Measurements from ENCODE around the gene PACS1. TPM values are rescaled to one million over a fixed set of nuclear protein-coding genes. Genes with fewer than 3 reads are reported as not detected.

PACS1 gene
- total and polyA plus RNA-seq, 2 donors (not counting 1 experiment from before 2014, with no cell fraction given): 25.9 to 28.5 TPM

DNA sequence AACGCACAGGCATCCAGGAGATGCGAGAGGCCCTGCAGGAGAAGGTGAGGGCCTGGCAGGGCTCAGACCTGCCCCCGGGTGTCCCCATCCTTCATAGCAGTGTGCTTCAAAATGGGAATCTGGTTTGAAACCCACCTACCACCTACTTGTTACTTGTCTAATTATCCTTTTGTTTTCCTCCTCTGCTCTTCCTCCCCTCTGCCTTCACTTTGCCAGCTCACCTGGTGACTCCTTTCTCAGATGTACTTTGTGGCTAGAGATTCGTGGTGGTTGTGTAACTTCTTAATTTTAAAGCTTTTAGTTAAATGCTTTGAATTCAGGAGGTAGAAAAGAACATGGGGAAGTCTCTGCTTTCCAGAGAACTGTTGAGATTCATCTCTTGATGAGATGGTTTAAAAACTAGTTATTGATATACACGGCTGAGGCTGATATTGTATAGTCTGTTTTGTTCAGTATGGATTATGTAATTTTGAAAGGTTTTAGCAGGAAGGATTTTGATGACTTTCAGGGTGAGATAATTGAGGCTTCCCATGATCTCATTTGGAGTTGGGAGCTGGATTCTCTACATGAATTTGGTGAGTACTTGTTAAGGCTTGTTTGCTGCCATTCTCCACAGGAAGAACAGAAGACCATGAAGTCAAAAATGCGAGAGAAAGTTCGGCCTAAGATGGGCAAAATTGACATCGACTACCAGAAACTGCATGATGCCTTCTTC is 9.9 kb upstream of the PACS1 start:
- peaks cover 23% of the 10 kb centered on the region for H3K36me3 ChIP-seq (ENCODE audit: control insufficient read depth, insufficient read depth, low read length)
- no peak overlapping the region for H3K9ac ChIP-seq (ENCODE audit: insufficient read depth, low read length)
- no peaks in the 10 kb centered on the region for H3K9me3 ChIP-seq (ENCODE audit: control insufficient read depth, insufficient read depth, low read depth, low read length)
- H3K27me3 ChIP-seq (ENCODE audit: control insufficient read depth, insufficient read depth, low read length): no peaks in the 10 kb centered on the region
- no peaks in the 10 kb centered on the region for H3K4me1 ChIP-seq (ENCODE audit: control insufficient read depth, extremely low read depth, insufficient read depth, low read length)
- peaks cover 5% of the 10 kb centered on the region for H3K79me2 ChIP-seq (ENCODE audit: control insufficient read depth, insufficient read depth, low read length)
- no peak overlapping the region for H3K27ac ChIP-seq (ENCODE audit: insufficient read depth, low read length)
- H4K20me1 ChIP-seq (ENCODE audit: control insufficient read depth, extremely low read depth, insufficient read depth, low read length): no peaks in the 10 kb centered on the region
- H2AFZ ChIP-seq (ENCODE audit: low read length): no peak overlapping the region
- H3K4me2 ChIP-seq (ENCODE audit: extremely low read depth, insufficient read depth, low read length): no peak overlapping the region
- no peak overlapping the region for H3K4me3 ChIP-seq (replicated peaks in 1 of 4; ENCODE audit: control extremely low read depth in 1 of 4, insufficient read depth in 1 of 4, low read depth in 3 of 4, low read length in 4 of 4)
- TF ChIP-seq, protein P1, sequence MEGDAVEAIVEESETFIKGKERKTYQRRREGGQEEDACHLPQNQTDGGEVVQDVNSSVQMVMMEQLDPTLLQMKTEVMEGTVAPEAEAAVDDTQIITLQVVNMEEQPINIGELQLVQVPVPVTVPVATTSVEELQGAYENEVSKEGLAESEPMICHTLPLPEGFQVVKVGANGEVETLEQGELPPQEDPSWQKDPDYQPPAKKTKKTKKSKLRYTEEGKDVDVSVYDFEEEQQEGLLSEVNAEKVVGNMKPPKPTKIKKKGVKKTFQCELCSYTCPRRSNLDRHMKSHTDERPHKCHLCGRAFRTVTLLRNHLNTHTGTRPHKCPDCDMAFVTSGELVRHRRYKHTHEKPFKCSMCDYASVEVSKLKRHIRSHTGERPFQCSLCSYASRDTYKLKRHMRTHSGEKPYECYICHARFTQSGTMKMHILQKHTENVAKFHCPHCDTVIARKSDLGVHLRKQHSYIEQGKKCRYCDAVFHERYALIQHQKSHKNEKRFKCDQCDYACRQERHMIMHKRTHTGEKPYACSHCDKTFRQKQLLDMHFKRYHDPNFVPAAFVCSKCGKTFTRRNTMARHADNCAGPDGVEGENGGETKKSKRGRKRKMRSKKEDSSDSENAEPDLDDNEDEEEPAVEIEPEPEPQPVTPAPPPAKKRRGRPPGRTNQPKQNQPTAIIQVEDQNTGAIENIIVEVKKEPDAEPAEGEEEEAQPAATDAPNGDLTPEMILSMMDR (conservative IDR thresholded peaks at IDR 0.05 in 1 of 2, IDR thresholded peaks at IDR 0.05 in 1 of 2; ENCODE audit: low read depth in 1 of 2, low read length in 2 of 2): no peak
- TF ChIP-seq EZH2 (IDR thresholded peaks at IDR 0.05; ENCODE audit: low read length, missing control alignments): no peak
- no peak for DNase-seq (ENCODE audit: low read depth in 2 of 2)

DNA sequence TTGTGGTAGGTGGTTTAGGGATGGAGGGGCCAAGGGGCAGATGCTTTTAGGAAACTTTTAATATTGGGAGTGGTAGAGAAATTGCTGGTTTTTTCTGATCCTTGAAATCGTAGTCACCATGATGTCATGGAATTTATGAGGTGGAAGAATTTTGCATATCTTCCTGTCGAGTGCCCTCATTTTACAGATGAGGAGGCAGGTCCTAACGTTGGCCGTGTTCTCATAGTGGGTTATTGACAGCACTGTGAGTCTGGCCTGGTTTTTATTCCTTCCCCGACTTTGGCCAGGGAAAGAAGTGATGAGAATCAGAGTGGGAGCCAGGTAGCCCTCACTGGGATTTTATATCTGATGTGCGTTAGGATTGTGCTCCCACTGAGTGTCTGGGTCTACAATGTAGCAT is 8.8 kb upstream of the PACS1 start:
- Histone ChIP-seq H3K36me3 (ENCODE audit: control insufficient read depth, insufficient read depth, low read length) (peaks cover 19% of the 10 kb centered on the region), H3K4me2 (ENCODE audit: extremely low read depth, insufficient read depth, low read length) (no peak overlapping the region), H4K20me1 (ENCODE audit: control insufficient read depth, extremely low read depth, insufficient read depth, low read length) (peaks cover 2% of the 10 kb centered on the region), H3K9ac (ENCODE audit: insufficient read depth, low read length) (no peak overlapping the region), H3K27ac (ENCODE audit: insufficient read depth, low read length) (no peak overlapping the region), H3K79me2 (ENCODE audit: control insufficient read depth, insufficient read depth, low read length) (no peaks in the 10 kb centered on the region), H2AFZ (ENCODE audit: low read length) (no peak overlapping the region), H3K4me3 (replicated peaks in 1 of 4; ENCODE audit: control extremely low read depth in 1 of 4, insufficient read depth in 1 of 4, low read depth in 3 of 4, low read length in 4 of 4) (no peak overlapping the region), H3K27me3 (ENCODE audit: control insufficient read depth, insufficient read depth, low read length) (no peaks in the 10 kb centered on the region), H3K9me3 (ENCODE audit: control insufficient read depth, insufficient read depth, low read depth, low read length) (no peaks in the 10 kb centered on the region), H3K4me1 (ENCODE audit: control insufficient read depth, extremely low read depth, insufficient read depth, low read length) (no peaks in the 10 kb centered on the region)
- no peak for DNase-seq (ENCODE audit: low read depth in 2 of 2)
- no peak for TF ChIP-seq EZH2 (IDR thresholded peaks at IDR 0.05; ENCODE audit: low read length, missing control alignments)
- TF ChIP-seq, protein P1 (conservative IDR thresholded peaks at IDR 0.05 in 1 of 2, IDR thresholded peaks at IDR 0.05 in 1 of 2; ENCODE audit: low read depth in 1 of 2, low read length in 2 of 2): no peak

DNA sequence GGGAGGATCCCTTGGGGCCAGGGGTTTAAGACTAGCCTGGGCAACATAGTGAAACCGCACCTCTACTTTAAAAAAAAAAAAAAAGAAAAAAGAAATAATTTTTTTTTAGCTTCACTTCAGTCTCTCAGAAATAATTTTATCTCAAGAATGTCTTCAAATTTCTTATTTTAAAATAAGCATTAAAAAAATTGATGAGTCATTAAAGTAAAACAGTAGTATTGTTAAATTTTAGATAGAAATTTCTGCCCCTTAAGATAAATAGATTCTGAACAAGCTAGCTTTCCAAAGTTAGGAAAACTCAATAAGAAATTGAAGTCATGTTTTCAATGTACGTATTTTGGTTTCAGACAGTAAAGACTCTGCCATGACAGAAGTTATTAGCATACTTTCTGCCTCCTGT is 7.7 kb upstream of the PACS1 start:
- H3K9ac ChIP-seq (ENCODE audit: insufficient read depth, low read length): no peak overlapping the region
- no peak overlapping the region for H3K4me3 ChIP-seq (replicated peaks in 1 of 4; ENCODE audit: control extremely low read depth in 1 of 4, insufficient read depth in 1 of 4, low read depth in 3 of 4, low read length in 4 of 4)
- H3K27ac ChIP-seq (ENCODE audit: insufficient read depth, low read length): no peak overlapping the region
- peaks cover 21% of the 10 kb centered on the region for H3K36me3 ChIP-seq (ENCODE audit: control insufficient read depth, insufficient read depth, low read length)
- no peak overlapping the region for H2AFZ ChIP-seq (ENCODE audit: low read length)
- no peaks in the 10 kb centered on the region for H3K4me1 ChIP-seq (ENCODE audit: control insufficient read depth, extremely low read depth, insufficient read depth, low read length)
- H3K9me3 ChIP-seq (ENCODE audit: control insufficient read depth, insufficient read depth, low read depth, low read length): no peaks in the 10 kb centered on the region
- no peak for TF ChIP-seq EZH2 (IDR thresholded peaks at IDR 0.05; ENCODE audit: low read length, missing control alignments)
- TF ChIP-seq, protein P1 (conservative IDR thresholded peaks at IDR 0.05 in 1 of 2, IDR thresholded peaks at IDR 0.05 in 1 of 2; ENCODE audit: low read depth in 1 of 2, low read length in 2 of 2): no peak
- no peak overlapping the region for H3K4me2 ChIP-seq (ENCODE audit: extremely low read depth, insufficient read depth, low read length)
- H3K79me2 ChIP-seq (ENCODE audit: control insufficient read depth, insufficient read depth, low read length): no peaks in the 10 kb centered on the region
- DNase-seq (ENCODE audit: low read depth in 2 of 2): no peak
- H4K20me1 ChIP-seq (ENCODE audit: control insufficient read depth, extremely low read depth, insufficient read depth, low read length): peaks cover 2% of the 10 kb centered on the region
- H3K27me3 ChIP-seq (ENCODE audit: control insufficient read depth, insufficient read depth, low read length): no peaks in the 10 kb centered on the region

Data from fibroblast of lung (primary cell).